G401.6 (cell line): ENCODE measurements around the gene RCN2.

Experiments
- FAIRE-seq: peaks from 2 replicates; lab custom pipeline; 2012; peaks lifted over from hg19 to GRCh38; lab: Jason Lieb, UNC

RCN2 gene

GRCh38 chr15:76994496-76994895 lies 62.9 kb downstream of the RCN2 start:
- no peak for FAIRE-seq

- FAIRE-seq = no peak
These were observed 63.7 kb downstream of the RCN2 start, which contains the start of gene PSTPIP1 for GRCh38 chr15:76994971-76995945. PSTPIP1 (plus strand) TSS chr15:76995126; CDS start chr15:76995574, 448 bp downstream.

GRCh38 chr15:76996076-76996525 lies 64.6 kb downstream of the RCN2 start:
- FAIRE-seq = no peak

- FAIRE-seq = no peak
These were observed 65.2 kb downstream of the RCN2 start for GRCh38 chr15:76996526-76997401.

- FAIRE-seq = no peak
These were observed 67.2 kb downstream of the RCN2 start for GRCh38 chr15:76998663-76999285.

GRCh38 chr15:76999996-77000395 lies 68.4 kb downstream of the RCN2 start:
- no peak for FAIRE-seq

- no peak for FAIRE-seq
These were observed 69.8 kb downstream of the RCN2 start for GRCh38 chr15:77001351-77001750.

- no peak for FAIRE-seq
These were observed 70.4 kb downstream of the RCN2 start for GRCh38 chr15:77001966-77002365.

- no peak for FAIRE-seq
These were observed 70.9 kb downstream of the RCN2 start for GRCh38 chr15:77002436-77002835.

GRCh38 chr15:77002954-77003912 lies 71.7 kb downstream of the RCN2 start:
- no peak for FAIRE-seq
